Measurements from ENCODE around the gene KIF27. TPM values are rescaled to one million over a fixed set of nuclear protein-coding genes. Genes with fewer than 3 reads are reported as not detected.
"Not testable (repeated sequence)": the region's sequence is repeated elsewhere in the genome, so short reads cannot be mapped to it uniquely, and the experiment has no call there.

KIF27 gene
- total RNA-seq, 1 experiment from 2014 or later, result 0.20 TPM

- not testable (repeated sequence) for DNase-seq (ENCODE audit: low spot score)
Measured at GRCh38 chr9:83804454-83804853, 116.8 kb downstream of the KIF27 start.

- not testable (repeated sequence) for DNase-seq (ENCODE audit: low spot score)
Measured at GRCh38 chr9:83803941-83804340, 117.3 kb downstream of the KIF27 start.

- DNase-seq (ENCODE audit: low spot score), result no peak
Measured at GRCh38 chr9:83800236-83801033, 120.8 kb downstream of the KIF27 start.

- DNase-seq (ENCODE audit: low spot score), result no peak
Measured at GRCh38 chr9:83794051-83794450, 127.2 kb downstream of the KIF27 start.

GRCh38 chr9:83792746-83793145, 128.5 kb downstream of the KIF27 start:
- DNase-seq (ENCODE audit: low spot score), result no peak

Other genes starting within 250 kb of the KIF27 start
- gene UBQLN1, start 213.5 kb downstream of the KIF27 start, total RNA-seq (2014; rRNA removed; shearing (Covaris generic)), result 79.2 and 82.4 TPM in 2 replicates
- gene GKAP1, start 103.7 kb downstream of the KIF27 start, total RNA-seq (2014; rRNA removed; shearing (Covaris generic)), result 0.74 TPM in 1 of 2 replicates, not detected in the other
- 552 and 575 TPM in 2 replicates for gene HNRNPK, start 58.8 kb upstream of the KIF27 start, total RNA-seq (2014; rRNA removed; shearing (Covaris generic))
- 2.2 and 2.4 TPM in 2 replicates for gene RMI1, start 59.4 kb upstream of the KIF27 start, total RNA-seq (2014; rRNA removed; shearing (Covaris generic))